Measurements from ENCODE around the gene RAB7A. TPM values are rescaled to one million over a fixed set of nuclear protein-coding genes. Genes with fewer than 3 reads are reported as not detected.
"Not testable (repeated sequence)": the region's sequence is repeated elsewhere in the genome, so short reads cannot be mapped to it uniquely, and the experiment has no call there.

RAB7A gene
- polyA plus RNA-seq, 1 donor from 2014 or later = 42.4 TPM

GRCh38 chr3:128773592-128773991, 47.6 kb downstream of the RAB7A start:
- H3K79me2 ChIP-seq (replicated peaks; ENCODE audit: insufficient read depth, low read length) = peaks cover 54% of the 10 kb centered on the region
- not testable (repeated sequence) for H3K27me3 ChIP-seq (ENCODE audit: insufficient read depth, low read depth, low read length); H3K27ac ChIP-seq (ENCODE audit: low read length); H3K9ac ChIP-seq (ENCODE audit: low read length); H4K20me1 ChIP-seq (ENCODE audit: insufficient read depth); H3K9me3 ChIP-seq (ENCODE audit: low read length); H3F3A ChIP-seq (ENCODE audit: insufficient read depth, low read length, poor library complexity, severe bottlenecking); H3K9me2 ChIP-seq (ENCODE audit: insufficient read depth, low read length); H3K4me2 ChIP-seq (ENCODE audit: low read length); H3K36me3 ChIP-seq (ENCODE audit: insufficient read depth, low read length); H2AFZ ChIP-seq (ENCODE audit: low read depth, low read length); H3K4me3 ChIP-seq (ENCODE audit: low read length)

- H3K79me2 ChIP-seq (replicated peaks; ENCODE audit: insufficient read depth, low read length) = peaks cover 45% of the 10 kb centered on the region
- H3K27me3 ChIP-seq (ENCODE audit: insufficient read depth, low read depth, low read length) = no peaks in the 10 kb centered on the region
- no peaks in the 10 kb centered on the region for H3K36me3 ChIP-seq (ENCODE audit: insufficient read depth, low read length)
- H3F3A ChIP-seq (ENCODE audit: insufficient read depth, low read length, poor library complexity, severe bottlenecking) = no peaks in the 10 kb centered on the region
- no peak overlapping the region for H3K9ac ChIP-seq (ENCODE audit: low read length)
- H3K4me3 ChIP-seq (ENCODE audit: low read length) = no peak overlapping the region
- no peaks in the 10 kb centered on the region for H3K9me3 ChIP-seq (ENCODE audit: low read length)
- no peak overlapping the region for H3K27ac ChIP-seq (ENCODE audit: low read length)
- TF ChIP-seq, protein P1, sequence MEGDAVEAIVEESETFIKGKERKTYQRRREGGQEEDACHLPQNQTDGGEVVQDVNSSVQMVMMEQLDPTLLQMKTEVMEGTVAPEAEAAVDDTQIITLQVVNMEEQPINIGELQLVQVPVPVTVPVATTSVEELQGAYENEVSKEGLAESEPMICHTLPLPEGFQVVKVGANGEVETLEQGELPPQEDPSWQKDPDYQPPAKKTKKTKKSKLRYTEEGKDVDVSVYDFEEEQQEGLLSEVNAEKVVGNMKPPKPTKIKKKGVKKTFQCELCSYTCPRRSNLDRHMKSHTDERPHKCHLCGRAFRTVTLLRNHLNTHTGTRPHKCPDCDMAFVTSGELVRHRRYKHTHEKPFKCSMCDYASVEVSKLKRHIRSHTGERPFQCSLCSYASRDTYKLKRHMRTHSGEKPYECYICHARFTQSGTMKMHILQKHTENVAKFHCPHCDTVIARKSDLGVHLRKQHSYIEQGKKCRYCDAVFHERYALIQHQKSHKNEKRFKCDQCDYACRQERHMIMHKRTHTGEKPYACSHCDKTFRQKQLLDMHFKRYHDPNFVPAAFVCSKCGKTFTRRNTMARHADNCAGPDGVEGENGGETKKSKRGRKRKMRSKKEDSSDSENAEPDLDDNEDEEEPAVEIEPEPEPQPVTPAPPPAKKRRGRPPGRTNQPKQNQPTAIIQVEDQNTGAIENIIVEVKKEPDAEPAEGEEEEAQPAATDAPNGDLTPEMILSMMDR (IDR thresholded peaks at IDR 0.05; ENCODE audit: poor library complexity, severe bottlenecking) = no peak
- no peak for TF ChIP-seq POLR2AphosphoS5 (IDR thresholded peaks at IDR 0.05)
- no peak for TF ChIP-seq SMC3 (conservative IDR thresholded peaks at IDR 0.05; ENCODE audit: poor library complexity)
- TF ChIP-seq RAD21 (conservative IDR thresholded peaks at IDR 0.05) = no peak
- TF ChIP-seq EZH2 (IDR thresholded peaks at IDR 0.05; ENCODE audit: borderline replicate concordance, insufficient read depth, low read length, poor library complexity, severe bottlenecking) = no peak
- TF ChIP-seq EP300 (conservative IDR thresholded peaks at IDR 0.05; ENCODE audit: poor library complexity, severe bottlenecking) = no peak
- no peak for TF ChIP-seq MXI1 (conservative IDR thresholded peaks at IDR 0.05; ENCODE audit: poor library complexity, severe bottlenecking)
- no peak for TF ChIP-seq REST (IDR thresholded peaks at IDR 0.05; ENCODE audit: borderline replicate concordance)
- no peak for TF ChIP-seq TAF1 (IDR thresholded peaks at IDR 0.05; ENCODE audit: low read depth)
- H2AFZ ChIP-seq (ENCODE audit: low read depth, low read length) = no peak overlapping the region
- H4K20me1 ChIP-seq (ENCODE audit: insufficient read depth) = no peaks in the 10 kb centered on the region
- H3K9me2 ChIP-seq (ENCODE audit: insufficient read depth, low read length) = no peaks in the 10 kb centered on the region
- H3K4me2 ChIP-seq (ENCODE audit: low read length) = no peak overlapping the region
Observed at GRCh38 chr3:128775241-128775640, 49.3 kb downstream of the RAB7A start.

Measured in neural cell (in vitro differentiated cells).